ENCODE measurements around the gene IRF9.

Gene IRF9

GRCh38 chr14:24160850-24161804 lies at the start of gene IRF9:
IRF9 (plus strand) TSS chr14:24161265; CDS start chr14:24162145, 880 bp downstream.
- H3K4me3 ChIP-seq: peak within 1 kb of the TSS; percentile 1; the same call in 1 of the 2 replicates
- peak; percentile 92 to 98 for DNase-seq (ENCODE audit: low spot score in 2 of 2)
- no peaks in the 10 kb centered on the region for H3K9me3 ChIP-seq
- in situ Hi-C loops (cut with MboI; ENCODE audit: low sequenced_read_pairs): no loop called here
- H3K4me1 ChIP-seq: peaks cover 5% of the 10 kb centered on the region; the same call in 1 of the 2 replicates
- no peaks in the 10 kb centered on the region for H3K27me3 ChIP-seq (ENCODE audit: low read depth)
- H3K36me3 ChIP-seq (replicated peaks): peaks cover 66% of the 10 kb centered on the region

- no peaks in the 10 kb centered on the region for H3K9me3 ChIP-seq
- DNase-seq (ENCODE audit: low spot score in 2 of 2): no peak
- no peaks in the 10 kb centered on the region for H3K27me3 ChIP-seq (ENCODE audit: low read depth)
- H3K36me3 ChIP-seq (replicated peaks): peaks cover 13% of the 10 kb centered on the region
- H3K4me1 ChIP-seq: peaks cover 10% of the 10 kb centered on the region
- in situ Hi-C loops (cut with MboI; ENCODE audit: low sequenced_read_pairs): no loop called here
- H3K4me3 ChIP-seq: peak overlapping the region; percentile 91
These were observed 47.7 kb upstream of the IRF9 start for GRCh38 chr14:24113379-24113800.

DNA sequence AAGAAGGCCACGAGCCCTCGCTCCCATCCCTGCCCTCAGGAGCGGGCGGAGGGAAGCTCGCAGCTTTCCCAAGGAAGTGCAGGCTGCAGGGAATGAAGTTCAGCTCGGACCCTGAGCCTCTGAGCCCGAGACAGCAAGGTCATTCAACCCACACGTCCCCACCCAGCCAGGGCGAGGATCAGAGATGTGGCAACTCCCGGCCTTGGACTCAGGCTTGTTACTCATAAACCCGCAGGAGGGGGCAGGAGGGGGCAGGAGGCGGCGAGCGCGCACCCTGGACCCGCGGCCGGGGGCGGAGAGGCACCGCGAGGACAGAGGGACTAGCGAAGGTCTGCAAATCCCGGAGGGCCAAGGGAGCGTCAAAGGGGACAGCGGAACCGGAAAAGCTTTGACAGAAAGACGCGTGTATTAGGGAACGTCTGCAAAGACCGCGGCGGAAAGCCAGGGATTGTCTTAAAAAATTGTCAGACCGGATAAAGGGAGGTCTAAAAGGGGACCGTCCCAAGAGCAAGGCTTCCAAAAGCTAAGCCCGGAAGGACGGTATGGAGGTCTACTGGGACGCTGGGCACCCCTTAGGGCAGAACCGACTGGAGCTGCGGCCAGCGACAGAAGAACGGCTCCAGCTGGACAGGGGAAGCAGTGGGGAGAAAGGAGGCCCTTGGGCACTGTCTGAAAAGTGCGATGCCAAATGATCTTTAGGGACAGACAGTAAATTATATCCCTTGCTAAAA lies 47.1 kb upstream of the IRF9 start:
- DNase-seq (ENCODE audit: low spot score in 2 of 2): peak; percentile 93
- no peaks in the 10 kb centered on the region for H3K27me3 ChIP-seq (ENCODE audit: low read depth)
- H3K9me3 ChIP-seq: no peaks in the 10 kb centered on the region
- peaks cover 10% of the 10 kb centered on the region for H3K4me1 ChIP-seq
- peak overlapping the region; percentile 91 for H3K4me3 ChIP-seq
- peaks cover 18% of the 10 kb centered on the region for H3K36me3 ChIP-seq (replicated peaks)
- in situ Hi-C loops (cut with MboI; ENCODE audit: low sequenced_read_pairs): no loop called here

DNA sequence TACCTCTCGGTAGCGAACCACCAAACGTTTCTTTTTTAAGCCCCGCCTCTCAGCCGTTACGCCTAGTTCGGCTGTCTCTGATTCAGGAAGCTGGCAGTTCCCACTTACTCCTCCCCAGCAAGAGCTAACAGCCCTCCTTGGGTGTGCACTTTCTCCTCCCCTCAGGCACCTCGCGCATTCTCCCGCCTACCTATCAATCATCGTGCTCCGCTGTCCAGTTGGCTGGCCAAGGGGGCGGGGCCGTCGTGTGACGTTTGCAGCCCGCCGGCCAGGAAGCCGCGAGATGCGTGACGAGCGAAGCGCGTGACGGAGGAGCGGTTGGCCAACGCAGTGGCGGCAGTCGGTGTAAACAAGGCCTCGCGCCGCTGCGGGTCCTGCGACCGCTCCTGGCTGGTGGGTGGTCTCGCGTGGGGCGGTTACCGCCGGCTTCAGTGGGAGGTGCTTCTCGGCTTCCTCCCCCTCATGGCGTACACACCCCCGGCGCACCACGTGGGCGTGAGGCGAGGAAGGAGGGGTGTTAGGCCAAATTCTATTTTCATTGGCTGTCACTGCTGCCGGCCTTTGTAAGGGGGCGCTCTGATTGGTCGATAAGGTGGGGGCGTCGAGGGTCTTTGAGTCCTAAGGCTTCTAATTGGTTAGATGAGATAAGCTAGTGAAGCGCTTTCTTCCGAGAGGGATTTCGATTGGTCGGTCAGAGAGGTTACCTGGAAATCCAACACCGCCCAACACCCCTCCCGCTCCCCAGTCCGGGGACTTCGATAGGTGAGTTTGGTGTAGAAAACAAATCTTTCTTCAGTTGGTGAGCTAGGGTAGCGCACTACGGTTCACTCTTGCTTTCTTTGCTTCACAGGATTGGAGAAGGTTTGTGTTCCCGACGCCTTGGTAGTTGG lies 46.3 kb upstream of the IRF9 start, which contains the start of the genes DCAF11 and NRL:
Gene DCAF11 (plus strand): TSS at position 246 of the 890 bp plus-strand sequence. CDS start 818 bp downstream, outside the sequence.
Gene NRL (minus strand): TSS at position 418 of the 890 bp plus-strand sequence. CDS start 32,101 bp downstream, outside the sequence.
- DNase-seq (ENCODE audit: low spot score in 2 of 2): peak; percentile 99
- Histone ChIP-seq H3K4me3 (peak within 1 kb of the TSS; percentile 91), H3K9me3 (no peaks in the 10 kb centered on the region), H3K36me3 (replicated peaks) (peaks cover 26% of the 10 kb centered on the region), H3K4me1 (peaks cover 10% of the 10 kb centered on the region), H3K27me3 (ENCODE audit: low read depth) (no peaks in the 10 kb centered on the region)
- in situ Hi-C loops (cut with MboI; ENCODE audit: low sequenced_read_pairs): no loop called here

DNA sequence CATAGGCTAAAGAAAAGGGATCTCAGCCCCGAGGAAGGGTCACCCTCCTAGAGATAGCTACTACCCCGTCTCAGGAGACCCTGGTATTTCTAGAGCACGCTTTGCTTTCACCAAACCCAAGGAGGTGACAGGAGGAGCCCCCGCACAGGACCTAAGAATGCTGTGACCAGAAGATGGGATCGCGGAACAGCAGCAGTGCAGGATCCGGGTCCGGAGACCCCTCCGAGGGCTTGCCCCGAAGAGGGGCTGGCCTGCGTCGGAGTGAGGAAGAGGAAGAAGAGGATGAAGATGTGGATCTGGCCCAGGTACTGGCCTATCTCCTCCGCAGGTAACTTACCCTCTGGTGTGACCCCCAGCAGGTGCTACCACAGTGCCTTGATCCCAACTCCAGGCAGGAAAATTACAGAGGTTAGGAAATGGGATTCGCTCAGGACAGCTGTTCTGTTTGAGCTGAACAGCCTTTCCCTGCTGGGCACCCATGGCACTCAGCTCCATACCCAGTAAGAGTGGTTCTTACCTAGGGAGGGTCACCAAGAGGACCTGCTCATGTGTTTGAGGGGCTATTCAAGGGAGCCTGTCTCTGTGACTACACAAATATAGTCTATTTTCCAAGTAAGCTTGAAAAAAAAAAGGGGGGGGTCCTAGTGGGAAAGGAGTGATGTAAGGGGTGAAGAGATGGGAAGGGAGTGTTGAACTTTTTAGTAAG lies 45.5 kb upstream of the IRF9 start:
- H3K27me3 ChIP-seq (ENCODE audit: low read depth): no peaks in the 10 kb centered on the region
- in situ Hi-C loops (cut with MboI; ENCODE audit: low sequenced_read_pairs): no loop called here
- H3K36me3 ChIP-seq (replicated peaks): peaks cover 33% of the 10 kb centered on the region
- H3K9me3 ChIP-seq: no peaks in the 10 kb centered on the region
- H3K4me3 ChIP-seq: peak overlapping the region; percentile 91
- H3K4me1 ChIP-seq: peaks cover 10% of the 10 kb centered on the region
- no peak for DNase-seq (ENCODE audit: low spot score in 2 of 2)

DNA sequence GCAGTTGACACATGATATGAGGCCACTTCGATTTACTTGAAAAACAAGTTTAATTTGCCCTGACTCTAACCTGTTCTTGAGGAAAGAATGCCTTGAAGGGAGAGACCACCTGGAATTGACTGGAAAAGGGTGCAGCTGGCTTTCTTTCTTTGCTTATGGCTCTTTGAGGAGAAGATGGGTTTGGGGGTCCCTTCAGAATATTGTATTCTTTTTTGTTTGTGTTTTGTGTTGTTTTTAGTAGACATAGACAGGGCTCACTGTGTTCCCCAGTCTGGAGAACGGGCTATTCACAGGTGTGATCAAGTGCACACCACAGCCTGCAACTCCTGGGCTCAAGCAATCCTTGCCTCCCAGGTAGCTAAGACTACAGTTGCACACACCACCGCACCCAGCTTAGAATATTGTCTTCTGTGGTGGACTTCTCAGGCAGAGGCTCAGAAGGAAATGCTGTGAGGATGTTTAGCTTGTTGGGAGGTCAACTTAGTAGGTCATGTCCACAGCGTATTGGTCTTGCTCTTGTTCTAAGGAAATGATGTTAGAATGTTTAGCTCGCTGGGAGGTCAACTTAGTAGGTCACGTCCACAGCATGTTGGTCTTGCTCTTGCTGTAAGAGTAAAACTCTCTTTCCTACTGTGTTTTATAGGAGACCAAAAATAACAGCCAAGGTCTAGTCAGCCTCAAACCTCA lies 44.8 kb upstream of the IRF9 start:
- H3K4me1 ChIP-seq: peaks cover 10% of the 10 kb centered on the region
- no peaks in the 10 kb centered on the region for H3K27me3 ChIP-seq (ENCODE audit: low read depth)
- no peak for DNase-seq (ENCODE audit: low spot score in 2 of 2)
- no peaks in the 10 kb centered on the region for H3K9me3 ChIP-seq
- H3K4me3 ChIP-seq: peak overlapping the region; percentile 91; the same call in 1 of the 2 replicates
- in situ Hi-C loops (cut with MboI; ENCODE audit: low sequenced_read_pairs): no loop called here
- peaks cover 40% of the 10 kb centered on the region for H3K36me3 ChIP-seq (replicated peaks)

- Histone ChIP-seq H3K4me1 (peaks cover 10% of the 10 kb centered on the region), H3K27me3 (ENCODE audit: low read depth) (no peaks in the 10 kb centered on the region), H3K9me3 (no peaks in the 10 kb centered on the region), H3K36me3 (replicated peaks) (peaks cover 44% of the 10 kb centered on the region), H3K4me3 (no peak overlapping the region)
- DNase-seq (ENCODE audit: low spot score in 2 of 2): no peak
- in situ Hi-C loops (cut with MboI; ENCODE audit: low sequenced_read_pairs): no loop called here
These were observed 43.9 kb upstream of the IRF9 start for GRCh38 chr14:24117179-24117578.

DNA sequence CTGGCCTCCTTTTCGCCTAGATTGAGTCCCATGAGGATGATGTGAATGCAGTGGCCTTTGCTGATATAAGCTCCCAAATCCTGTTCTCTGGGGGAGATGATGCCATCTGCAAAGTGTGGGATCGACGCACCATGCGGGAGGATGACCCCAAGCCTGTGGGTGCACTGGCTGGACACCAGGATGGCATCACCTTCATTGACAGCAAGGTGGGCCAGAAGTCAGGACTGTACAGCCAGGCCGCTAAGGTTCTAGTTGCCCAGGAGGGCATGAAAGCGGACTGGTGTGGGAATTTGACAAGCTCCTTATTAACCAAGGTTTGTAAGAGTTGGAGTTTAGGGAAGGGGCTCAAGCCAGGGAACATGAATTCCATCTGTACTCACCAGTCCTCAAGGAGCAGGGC lies 41.4 kb upstream of the IRF9 start:
- in situ Hi-C loops (cut with MboI; ENCODE audit: low sequenced_read_pairs): no loop called here
- Histone ChIP-seq H3K9me3 (no peaks in the 10 kb centered on the region), H3K36me3 (replicated peaks) (peaks cover 52% of the 10 kb centered on the region), H3K27me3 (ENCODE audit: low read depth) (no peaks in the 10 kb centered on the region), H3K4me3 (no peak overlapping the region), H3K4me1 (peaks cover 10% of the 10 kb centered on the region)
- no peak for DNase-seq (ENCODE audit: low spot score in 2 of 2)

- Histone ChIP-seq H3K4me3 (no peak overlapping the region), H3K4me1 (peaks cover 2% of the 10 kb centered on the region), H3K36me3 (replicated peaks) (peaks cover 52% of the 10 kb centered on the region), H3K9me3 (no peaks in the 10 kb centered on the region), H3K27me3 (ENCODE audit: low read depth) (no peaks in the 10 kb centered on the region)
- no peak for DNase-seq (ENCODE audit: low spot score in 2 of 2)
- in situ Hi-C loops (cut with MboI; ENCODE audit: low sequenced_read_pairs): no loop called here
These were observed 39.9 kb upstream of the IRF9 start for GRCh38 chr14:24121210-24121609.

DNA sequence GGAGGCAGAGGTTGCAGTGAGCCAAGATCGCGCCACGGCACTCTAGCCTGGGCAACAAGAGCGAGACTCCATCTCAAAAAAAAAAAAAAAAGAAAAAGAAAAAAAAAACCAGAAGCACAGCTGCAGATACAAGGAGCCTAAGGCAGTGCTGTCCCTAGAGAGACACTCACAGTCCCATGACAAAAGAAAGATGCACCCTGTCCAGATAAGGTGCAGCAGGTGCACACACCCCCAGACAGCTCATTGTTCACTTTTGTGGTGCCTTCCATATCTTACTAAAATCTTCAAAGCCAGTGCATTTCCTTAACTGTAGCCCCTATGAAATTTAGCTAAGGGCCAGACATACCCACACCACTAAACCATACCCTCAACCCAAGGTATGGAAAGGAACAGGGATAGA lies 38.6 kb upstream of the IRF9 start:
- no peak for DNase-seq (ENCODE audit: low spot score in 2 of 2)
- H3K4me1 ChIP-seq: no peaks in the 10 kb centered on the region
- H3K36me3 ChIP-seq (replicated peaks): peaks cover 47% of the 10 kb centered on the region
- no peaks in the 10 kb centered on the region for H3K9me3 ChIP-seq
- in situ Hi-C loops (cut with MboI; ENCODE audit: low sequenced_read_pairs): no loop called here
- H3K27me3 ChIP-seq (ENCODE audit: low read depth): no peaks in the 10 kb centered on the region
- H3K4me3 ChIP-seq: no peak overlapping the region

GRCh38 chr14:24122898-24123297 lies 38.2 kb upstream of the IRF9 start:
- no peaks in the 10 kb centered on the region for H3K27me3 ChIP-seq (ENCODE audit: low read depth)
- H3K9me3 ChIP-seq: no peaks in the 10 kb centered on the region
- no peak for DNase-seq (ENCODE audit: low spot score in 2 of 2)
- no peak overlapping the region for H3K4me3 ChIP-seq
- no peaks in the 10 kb centered on the region for H3K4me1 ChIP-seq
- peaks cover 45% of the 10 kb centered on the region for H3K36me3 ChIP-seq (replicated peaks)
- in situ Hi-C loops (cut with MboI; ENCODE audit: low sequenced_read_pairs): no loop called here
